Activated naive CD8-positive, alpha-beta T cell (primary cell): ENCODE results near the gene SLAIN2.
"Not testable (repeated sequence)": the region's sequence is repeated elsewhere in the genome, so short reads cannot be mapped to it uniquely, and the experiment has no call there.

Experiments
- H3K27ac Mint-ChIP-seq: one replicate; pipeline ENCODE4 v1.8.0; 2021; ENCODE audit warnings: mixed read lengths
- H3K27me3 Mint-ChIP-seq: one replicate; pipeline ENCODE4 v1.8.0; 2021; ENCODE audit warnings: mixed read lengths
- H3K36me3 Mint-ChIP-seq: one replicate; pipeline ENCODE4 v1.8.0; 2021; ENCODE audit warnings: mixed read lengths
- H3K4me1 Mint-ChIP-seq: one replicate; pipeline ENCODE4 v1.8.0; 2021; ENCODE audit warnings: low read depth, mixed read lengths
- H3K4me3 Mint-ChIP-seq: one replicate; pipeline ENCODE4 v1.8.0; 2021; ENCODE audit warnings: mild to moderate bottlenecking, mixed read lengths
- H3K9me3 Mint-ChIP-seq: one replicate; pipeline ENCODE4 v1.8.0; 2021; ENCODE audit warnings: low read depth, mixed read lengths

The SLAIN2 gene

DNA sequence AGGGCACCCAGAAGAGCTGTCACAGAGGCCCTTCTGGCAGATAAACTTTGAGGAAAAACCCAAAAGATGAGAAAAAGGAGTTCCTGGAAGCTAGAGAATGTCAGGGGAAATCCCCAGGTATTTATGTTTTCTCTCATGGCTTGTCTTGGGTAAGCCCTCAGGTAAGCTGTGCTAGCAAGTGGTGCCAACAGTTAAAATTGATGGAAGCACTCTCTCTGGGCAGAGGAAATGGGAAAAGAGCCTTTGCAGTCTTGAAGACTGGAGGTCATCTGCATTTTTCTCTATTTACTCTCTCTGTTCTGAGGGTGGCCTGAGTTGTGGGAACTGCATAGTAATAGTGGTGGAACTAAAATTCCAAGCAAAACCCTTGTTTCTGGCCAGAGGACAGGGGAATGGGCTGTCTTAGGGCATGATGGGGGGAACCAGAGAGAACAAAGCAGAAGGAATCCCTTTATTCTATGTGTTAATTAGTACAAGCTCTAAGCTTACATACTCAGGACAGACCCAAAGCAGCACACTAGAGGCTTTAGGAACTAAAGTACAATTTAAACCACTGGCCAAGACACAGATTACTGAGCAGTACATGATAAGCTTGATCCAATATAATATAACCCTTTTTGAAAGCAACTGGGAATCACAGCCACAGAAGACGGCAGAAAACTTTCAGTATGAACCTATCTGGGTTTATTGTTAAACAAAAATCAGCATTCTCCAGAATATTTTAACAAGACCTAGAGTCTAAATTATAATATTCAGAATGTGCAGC lies 88.6 kb downstream of the SLAIN2 start:
- Mint-ChIP-seq H3K27me3 (no peaks in the 10 kb centered on the region), H3K4me1 (peaks cover 40% of the 10 kb centered on the region), H3K9me3 (no peaks in the 10 kb centered on the region), H3K4me3 (no peak overlapping the region), H3K27ac (no peak overlapping the region), H3K36me3 (peaks cover 15% of the 10 kb centered on the region)

DNA sequence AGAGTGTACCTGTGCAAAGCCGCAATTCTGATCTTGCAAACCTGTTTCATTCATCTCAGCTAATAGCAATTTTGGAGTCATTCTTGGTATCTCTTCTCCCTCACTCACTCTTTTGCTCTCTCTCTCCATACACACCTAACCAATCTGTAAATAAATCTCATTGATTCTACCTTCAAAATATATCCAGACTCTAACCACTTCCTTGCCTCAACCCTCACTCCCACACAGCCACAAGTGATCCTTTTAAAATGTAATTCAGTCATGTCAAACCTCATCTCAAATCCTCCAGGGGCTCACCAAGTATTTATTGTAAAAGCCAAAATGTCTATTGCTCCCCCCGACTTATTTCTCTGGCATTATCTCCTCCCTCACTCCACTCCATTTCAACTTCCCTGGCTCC lies 90.1 kb downstream of the SLAIN2 start:
- Mint-ChIP-seq H3K9me3 (no peaks in the 10 kb centered on the region), H3K27me3 (no peaks in the 10 kb centered on the region), H3K36me3 (peaks cover 13% of the 10 kb centered on the region), H3K4me3 (no peak overlapping the region), H3K27ac (no peak overlapping the region), H3K4me1 (peaks cover 40% of the 10 kb centered on the region)

DNA sequence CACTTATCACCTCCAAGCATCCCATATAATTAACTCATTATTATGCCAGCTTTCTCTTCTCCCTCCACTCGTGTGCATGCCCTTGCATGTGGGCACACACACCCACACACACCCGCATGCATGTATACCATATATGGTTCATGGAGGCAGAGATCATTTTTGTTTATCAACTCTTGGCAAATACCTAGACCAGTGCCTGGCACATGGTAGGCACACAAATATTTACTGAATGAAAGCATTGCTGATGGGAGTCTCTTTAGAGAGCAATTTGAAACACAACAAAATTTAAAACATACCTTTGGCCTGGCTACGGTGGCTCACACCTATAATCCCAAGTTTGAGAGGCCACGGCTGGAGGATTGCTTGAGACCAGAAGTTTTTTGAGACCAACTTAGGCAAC lies 90.7 kb downstream of the SLAIN2 start:
- H3K4me1 Mint-ChIP-seq = peaks cover 40% of the 10 kb centered on the region

DNA sequence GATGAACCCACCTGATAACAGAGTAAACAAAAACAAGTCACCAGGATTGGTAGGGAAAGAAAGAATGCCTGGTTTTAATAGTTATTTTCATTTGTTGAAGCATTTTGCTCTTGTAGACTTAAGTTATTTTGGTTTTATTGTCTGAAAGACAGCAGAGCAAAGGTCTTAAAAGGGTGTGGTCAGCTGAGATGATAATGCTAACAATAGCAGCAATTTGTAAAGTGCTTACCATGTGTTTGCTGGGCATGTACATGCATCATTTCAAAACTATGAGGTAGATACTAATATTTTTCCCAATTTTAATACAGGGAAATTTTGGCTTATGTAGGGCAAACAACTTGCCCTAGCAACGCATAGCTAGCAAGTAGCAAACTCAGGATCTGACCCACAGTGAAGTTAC lies 95.0 kb downstream of the SLAIN2 start:
- H3K4me3 Mint-ChIP-seq = no peak overlapping the region
- H3K27ac Mint-ChIP-seq = no peak overlapping the region
- peaks cover 8% of the 10 kb centered on the region for H3K4me1 Mint-ChIP-seq
- H3K27me3 Mint-ChIP-seq = peaks cover 1% of the 10 kb centered on the region
- H3K9me3 Mint-ChIP-seq = no peaks in the 10 kb centered on the region
- no peaks in the 10 kb centered on the region for H3K36me3 Mint-ChIP-seq

More for the DNA sequence above, 90.7 kb downstream of the SLAIN2 start:
- H3K9me3 Mint-ChIP-seq = no peaks in the 10 kb centered on the region
- H3K36me3 Mint-ChIP-seq = peaks cover 12% of the 10 kb centered on the region
- H3K27ac Mint-ChIP-seq = no peak overlapping the region
- H3K27me3 Mint-ChIP-seq = no peaks in the 10 kb centered on the region
- H3K4me3 Mint-ChIP-seq = no peak overlapping the region

DNA sequence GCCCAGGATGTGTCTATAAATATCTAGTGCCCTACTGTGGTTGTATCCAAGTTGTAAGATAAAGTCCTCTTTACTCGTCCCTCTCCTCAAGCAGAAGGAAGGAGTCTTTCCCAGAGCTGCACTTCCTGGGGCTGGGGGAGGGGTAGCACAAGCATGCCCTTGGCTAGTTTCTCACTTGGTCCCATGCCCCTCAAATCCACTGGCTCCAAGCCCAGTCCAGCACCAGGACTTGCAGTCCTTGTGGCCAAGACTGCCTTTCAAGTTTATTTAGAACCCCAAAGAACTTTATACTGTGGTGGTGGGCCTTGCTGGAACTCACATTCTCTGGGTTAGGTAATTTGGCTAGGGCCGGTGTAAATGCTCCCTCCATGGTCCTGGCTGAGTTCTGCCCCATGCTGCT lies 98.7 kb downstream of the SLAIN2 start:
- Mint-ChIP-seq H3K27ac (no peak overlapping the region), H3K36me3 (no peaks in the 10 kb centered on the region), H3K9me3 (no peaks in the 10 kb centered on the region), H3K27me3 (peaks cover 1% of the 10 kb centered on the region), H3K4me3 (no peak overlapping the region), H3K4me1 (no peaks in the 10 kb centered on the region)

DNA sequence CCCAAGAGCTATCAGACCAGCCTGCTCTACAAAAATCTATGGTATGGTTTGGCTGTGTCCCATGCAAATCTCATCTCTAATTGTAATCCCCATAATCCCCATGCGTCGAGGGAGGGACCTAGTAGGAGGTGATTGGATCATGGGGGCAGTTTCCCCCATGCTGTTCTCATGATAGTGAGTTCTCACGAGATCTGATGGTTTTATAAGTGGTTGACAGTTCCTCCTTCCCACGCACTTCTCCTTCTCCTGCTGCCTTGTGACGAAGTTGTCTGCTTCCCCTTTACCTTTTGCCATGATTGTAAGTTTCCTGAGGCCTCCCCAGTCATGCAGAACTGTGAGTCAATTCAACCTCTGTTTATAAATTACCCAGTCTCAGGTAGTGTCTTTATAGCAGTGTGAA lies 99.6 kb downstream of the SLAIN2 start:
- not testable (repeated sequence) for H3K4me1 Mint-ChIP-seq, H3K27me3 Mint-ChIP-seq, H3K27ac Mint-ChIP-seq, H3K4me3 Mint-ChIP-seq, H3K9me3 Mint-ChIP-seq, H3K36me3 Mint-ChIP-seq

DNA sequence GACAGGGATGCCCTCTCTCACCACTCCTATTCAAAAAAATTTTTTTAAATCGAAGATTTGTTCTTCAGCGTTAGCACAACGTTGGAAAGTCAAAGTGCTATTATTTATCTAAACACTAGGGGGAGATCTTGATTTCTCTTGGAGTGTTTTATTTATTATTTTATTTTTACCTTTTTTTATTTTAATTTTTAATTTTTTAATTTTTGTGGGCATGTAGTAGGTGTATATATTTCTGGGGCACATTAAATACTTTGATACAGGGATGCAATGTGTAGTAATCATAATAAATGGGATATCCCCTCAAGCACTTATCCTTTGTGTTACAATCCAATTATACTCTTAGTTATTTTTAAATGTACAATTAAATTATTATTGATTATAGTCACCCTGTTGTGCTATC lies 104.4 kb downstream of the SLAIN2 start:
- Mint-ChIP-seq H3K27me3 (peaks cover 1% of the 10 kb centered on the region), H3K4me3 (no peak overlapping the region), H3K36me3 (no peaks in the 10 kb centered on the region), H3K27ac (no peak overlapping the region), H3K4me1 (no peaks in the 10 kb centered on the region), H3K9me3 (no peaks in the 10 kb centered on the region)

DNA sequence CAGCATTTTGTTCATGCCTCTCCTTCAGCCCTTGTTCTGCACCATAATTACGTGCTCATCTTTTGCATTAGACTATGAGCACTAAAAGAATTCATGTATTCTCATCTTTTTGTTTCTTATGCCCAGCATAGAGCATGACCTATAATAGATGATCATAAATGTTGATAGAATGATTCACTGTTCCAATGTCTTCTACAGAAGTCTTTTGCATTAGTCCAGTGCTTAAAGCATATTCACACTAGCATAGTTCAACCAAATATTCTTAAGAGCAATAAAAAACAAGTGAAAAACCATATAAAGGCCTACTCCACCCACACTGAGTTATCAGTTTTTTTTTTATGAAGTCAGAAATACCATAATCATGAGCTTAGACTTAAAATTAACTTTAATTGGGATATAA lies 105.3 kb downstream of the SLAIN2 start:
- no peaks in the 10 kb centered on the region for H3K9me3 Mint-ChIP-seq
- no peaks in the 10 kb centered on the region for H3K36me3 Mint-ChIP-seq
- H3K27ac Mint-ChIP-seq = no peak overlapping the region
- H3K4me3 Mint-ChIP-seq = no peak overlapping the region
- no peaks in the 10 kb centered on the region for H3K27me3 Mint-ChIP-seq
- H3K4me1 Mint-ChIP-seq = no peaks in the 10 kb centered on the region

DNA sequence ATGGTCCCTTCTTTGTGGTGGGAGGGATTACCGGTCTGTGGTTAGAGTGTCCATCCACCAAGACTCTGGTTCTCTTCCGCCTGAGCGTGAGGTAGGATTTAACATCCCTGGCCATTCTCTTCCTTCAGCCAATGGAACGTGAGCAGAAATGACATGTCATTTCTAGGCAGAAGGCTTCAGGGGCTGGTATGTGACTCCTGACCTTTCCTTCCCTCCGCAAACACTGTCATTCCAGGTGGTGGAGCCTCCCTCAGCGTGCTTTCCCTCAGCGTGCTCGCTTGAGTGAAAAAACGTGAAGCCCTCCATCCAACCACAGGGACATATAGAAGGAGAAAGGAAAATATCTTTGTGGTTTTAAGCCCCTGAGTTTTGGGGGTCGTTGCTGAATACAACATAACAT lies 107.8 kb downstream of the SLAIN2 start:
- no peaks in the 10 kb centered on the region for H3K27me3 Mint-ChIP-seq

DNA sequence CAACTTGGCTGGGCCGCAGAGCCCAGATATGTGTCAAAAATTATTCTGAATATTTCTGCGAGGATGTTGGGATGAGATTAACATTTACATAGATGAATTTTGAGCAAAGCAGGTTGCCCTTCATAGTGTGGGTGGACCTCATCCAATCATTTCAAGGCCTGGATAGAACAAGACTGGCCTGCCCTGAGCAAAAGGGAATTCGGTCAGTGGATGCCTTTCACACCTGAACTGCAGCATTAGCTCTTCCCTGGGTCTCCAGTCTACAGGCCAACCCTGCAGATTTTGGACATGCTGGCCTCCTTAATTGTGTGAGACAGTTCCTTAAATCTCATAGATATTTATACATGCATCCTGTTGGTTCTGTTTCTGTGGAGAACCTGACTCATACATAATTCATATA lies 109.4 kb downstream of the SLAIN2 start:
- Mint-ChIP-seq H3K4me1 (no peaks in the 10 kb centered on the region), H3K36me3 (no peaks in the 10 kb centered on the region), H3K27ac (no peak overlapping the region), H3K9me3 (no peaks in the 10 kb centered on the region), H3K4me3 (no peak overlapping the region), H3K27me3 (no peaks in the 10 kb centered on the region)

More for the DNA sequence above, 107.8 kb downstream of the SLAIN2 start:
- Mint-ChIP-seq H3K27ac (no peak overlapping the region), H3K36me3 (no peaks in the 10 kb centered on the region), H3K4me1 (no peaks in the 10 kb centered on the region), H3K9me3 (no peaks in the 10 kb centered on the region), H3K4me3 (no peak overlapping the region)

DNA sequence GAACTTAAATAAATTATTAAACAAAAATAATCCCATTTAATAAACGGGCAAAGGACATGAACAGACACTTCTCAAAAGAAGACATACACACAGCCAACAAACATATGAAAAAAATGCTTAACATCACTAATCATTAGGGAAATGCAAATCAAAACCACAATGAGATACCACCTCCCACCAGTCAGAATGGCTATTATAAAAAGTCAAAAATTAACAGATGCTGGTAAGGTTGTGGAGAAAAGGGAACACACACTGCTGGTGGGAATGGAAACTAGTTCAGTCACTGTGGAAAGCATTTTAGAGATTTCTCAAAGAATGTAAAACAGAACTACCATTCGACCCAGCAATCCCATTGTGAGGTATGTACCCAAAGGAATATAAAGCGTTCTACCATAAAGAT lies 110.3 kb downstream of the SLAIN2 start:
- H3K9me3 Mint-ChIP-seq, H3K4me1 Mint-ChIP-seq, H3K27me3 Mint-ChIP-seq, H3K36me3 Mint-ChIP-seq, H3K27ac Mint-ChIP-seq, H3K4me3 Mint-ChIP-seq: not testable (repeated sequence)

DNA sequence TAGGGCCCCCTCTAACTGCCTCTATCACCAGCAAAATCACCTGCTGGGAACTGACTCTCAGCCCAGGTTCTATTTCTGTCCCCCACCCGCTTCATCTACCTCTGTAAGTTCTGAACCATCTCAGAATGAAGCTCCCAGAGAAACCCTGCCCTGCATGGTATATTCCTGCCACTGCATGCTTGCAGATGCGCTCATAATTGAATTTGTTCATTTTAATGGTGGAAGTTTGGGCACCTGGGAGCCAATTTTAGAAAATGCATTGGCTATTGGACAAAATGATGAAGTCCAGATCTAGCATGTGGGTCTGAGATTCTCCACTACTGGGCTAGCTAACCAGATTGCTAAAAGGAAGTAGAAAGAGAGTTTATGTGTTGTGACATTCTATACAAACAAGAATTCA lies 113.3 kb downstream of the SLAIN2 start:
- Mint-ChIP-seq H3K27me3 (no peaks in the 10 kb centered on the region), H3K4me3 (no peak overlapping the region), H3K36me3 (peaks cover 6% of the 10 kb centered on the region), H3K9me3 (peaks cover 6% of the 10 kb centered on the region), H3K27ac (no peak overlapping the region), H3K4me1 (no peaks in the 10 kb centered on the region)

DNA sequence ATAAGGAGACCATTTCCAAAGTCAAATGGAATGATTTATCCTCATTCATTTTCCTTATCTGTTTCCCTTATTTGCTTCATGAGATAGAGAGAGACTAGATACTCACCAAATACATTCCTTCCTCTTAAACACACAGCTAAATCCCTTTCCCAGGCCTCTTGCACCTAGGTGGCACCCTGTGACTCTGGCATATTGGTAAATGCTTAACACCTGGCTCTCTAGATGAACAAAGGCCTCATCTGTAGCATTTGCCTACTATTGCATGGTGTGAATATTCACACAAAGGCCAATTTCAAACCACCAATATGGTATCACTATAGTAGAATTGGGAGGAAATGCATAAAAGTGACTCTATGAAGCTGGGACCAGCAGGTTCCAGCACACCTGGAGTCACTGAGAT lies 119.7 kb downstream of the SLAIN2 start:
- Mint-ChIP-seq H3K9me3 (peaks cover 6% of the 10 kb centered on the region), H3K4me1 (no peaks in the 10 kb centered on the region), H3K4me3 (no peak overlapping the region), H3K27me3 (no peaks in the 10 kb centered on the region), H3K27ac (no peak overlapping the region), H3K36me3 (peaks cover 6% of the 10 kb centered on the region)

DNA sequence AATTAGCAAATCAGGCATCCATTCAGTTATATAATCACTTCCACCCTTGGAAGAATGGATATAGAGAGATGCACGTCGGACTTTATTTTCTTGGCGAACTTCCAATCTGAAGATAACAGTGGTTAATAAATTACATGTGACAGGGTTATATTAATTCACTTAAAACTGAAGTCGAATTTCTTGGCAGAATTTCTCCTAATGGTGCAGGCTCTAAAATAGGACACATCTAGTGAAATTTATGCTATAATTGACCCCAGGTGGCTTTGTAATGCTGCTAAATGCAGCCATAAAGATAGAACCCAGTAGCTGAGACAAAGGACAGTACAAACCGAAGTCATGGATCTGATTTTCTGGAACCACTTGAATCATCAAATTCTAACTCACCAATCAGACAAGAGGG lies 121.0 kb downstream of the SLAIN2 start:
- Mint-ChIP-seq H3K27ac (no peak overlapping the region), H3K4me1 (no peaks in the 10 kb centered on the region)

DNA sequence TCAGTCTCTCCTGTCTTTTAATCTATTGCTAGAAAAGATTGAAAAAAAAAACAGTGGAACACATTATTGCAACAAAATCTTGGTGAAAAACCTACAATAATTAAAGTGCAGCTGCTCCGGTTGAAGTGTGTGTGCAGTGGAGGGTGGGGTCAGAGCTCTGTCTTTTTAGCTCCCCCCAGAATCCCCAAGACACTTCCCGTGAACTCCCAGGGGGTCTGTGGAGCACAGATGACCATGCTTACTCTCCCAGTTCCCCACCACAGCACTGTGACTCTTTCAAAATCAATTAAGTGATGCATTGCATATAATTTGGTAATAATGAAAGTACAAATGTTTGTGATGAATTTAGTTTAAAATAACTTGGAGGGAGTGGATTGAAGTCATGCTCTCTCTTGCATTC lies 126.1 kb downstream of the SLAIN2 start:
- no peaks in the 10 kb centered on the region for H3K4me1 Mint-ChIP-seq
- peaks cover 5% of the 10 kb centered on the region for H3K27me3 Mint-ChIP-seq
- H3K4me3 Mint-ChIP-seq = no peak overlapping the region
- no peaks in the 10 kb centered on the region for H3K9me3 Mint-ChIP-seq
- H3K36me3 Mint-ChIP-seq = no peaks in the 10 kb centered on the region
- H3K27ac Mint-ChIP-seq = no peak overlapping the region

More for the DNA sequence above, 121.0 kb downstream of the SLAIN2 start:
- Mint-ChIP-seq H3K36me3 (peaks cover 2% of the 10 kb centered on the region), H3K9me3 (peaks cover 2% of the 10 kb centered on the region), H3K27me3 (no peaks in the 10 kb centered on the region), H3K4me3 (no peak overlapping the region)

DNA sequence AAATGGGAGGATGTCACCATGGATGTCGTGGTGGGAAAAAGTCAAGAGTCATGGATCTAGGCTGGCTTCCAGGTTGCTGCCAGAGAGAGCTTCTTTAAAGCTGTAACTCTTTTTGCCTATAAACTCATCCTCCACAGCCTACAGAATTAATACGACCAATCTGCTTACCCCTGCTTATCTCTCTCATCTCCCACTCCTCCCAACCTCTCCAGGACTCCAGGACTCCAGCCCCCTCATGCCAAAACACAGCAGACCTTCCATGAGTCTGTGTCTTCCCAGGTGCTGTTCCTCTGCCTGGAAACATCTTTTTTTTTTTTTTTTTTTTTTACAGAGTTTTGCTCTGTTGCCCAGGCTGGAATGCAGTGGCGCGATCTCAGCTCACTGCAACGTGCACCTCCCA lies 126.6 kb downstream of the SLAIN2 start:
- Mint-ChIP-seq H3K4me3 (no peak overlapping the region), H3K36me3 (no peaks in the 10 kb centered on the region), H3K27ac (no peak overlapping the region), H3K9me3 (no peaks in the 10 kb centered on the region), H3K27me3 (peaks cover 7% of the 10 kb centered on the region), H3K4me1 (no peaks in the 10 kb centered on the region)
